HCT116 (cell line): Measurements from ENCODE around the gene KPRP. TPM values are rescaled to one million over a fixed set of nuclear protein-coding genes. Genes with fewer than 3 reads are reported as not detected.

Experiments
- ATAC-seq: fragments of 200-7000 bp; cut with Tn5 transposase; 2 replicates; pipeline ENCODE4 v1.9.1; 2020; ENCODE audit warnings: mild to moderate bottlenecking, moderate library complexity
- BruUV-seq: library from RNA; stranded (reverse); fragments of 400-500 nt; replicated peaks from 2 replicates; lab custom pipeline; 2021; lab: Mats Ljungman, UMichigan
- CTCF ChIA-PET: fragments of 300-600 bp; sonication (Branson Sonifier 250); formaldehyde crosslinking; loops from one replicate; lab custom pipeline; 2021; ENCODE audit warnings: antibody characterized with exemption; lab: Charles Lee
- POLR2A ChIA-PET: fragments of 300-600, 350-600 bp; sonication (Branson Sonifier 250); formaldehyde crosslinking; loops from one replicate; lab custom pipeline; 2021; ENCODE audit warnings: antibody characterized with exemption; lab: Charles Lee
- RAD21 ChIA-PET, 2 experiments: fragments of 300-600 bp; sonication (Branson Sonifier 250); formaldehyde crosslinking; loops; one replicate each; lab custom pipeline; 2023; ENCODE audit warnings: low total read pairs in 2 of 2; ENCODE audit not compliant: uncharacterized antibody in 2 of 2, unreplicated experiment in 2 of 2, low non-redundant PET in 1 of 2; lab: Charles Lee
- DNase-seq: peaks from one replicate; pipeline ENCODE4 v3.0.0-alpha.2; 2010; ENCODE audit warnings: low read depth, low spot score
- H2AFZ ChIP-seq: fragments of 200-600 bp; shearing (Covaris generic), sonication (generic); 2 replicates; pipeline ENCODE4 v1.6.1; 2017; ENCODE audit warnings: low read depth, mixed run types, mixed read lengths, antibody characterized with exemption, low read length; ENCODE audit not compliant: poor library complexity, severe bottlenecking
- H3K27ac ChIP-seq: 2 replicates; pipeline ENCODE4 v1.5.1; 2012; ENCODE audit warnings: low read depth, low read length
- H3K27me3 ChIP-seq: fragments of 200-600 bp; sonication (generic); 2 replicates; pipeline ENCODE4 v1.6.1; 2016; ENCODE audit warnings: mixed run types, low read length, mixed read lengths; ENCODE audit not compliant: insufficient read depth
- H3K36me3 ChIP-seq, 2 experiments: fragments of 200-500 bp in 1 of 2; fragments of 200-600 bp in 1 of 2; sonication (Bioruptor generic) in 1 of 2; sonication (generic) in 1 of 2; 2 replicates each; pipeline versions ENCODE4 v1.5.1 to v1.6.1; 2014 to 2016; ENCODE audit warnings: low read length in 2 of 2, inconsistent platforms in 1 of 2, mixed read lengths in 1 of 2, mixed run types in 1 of 2; ENCODE audit not compliant: insufficient read depth in 2 of 2, control insufficient read depth in 1 of 2
- H3K4me1 ChIP-seq, 2 experiments: fragments of 200-600 bp in 1 of 2; sonication (generic) in 1 of 2; 2 replicates each; pipeline versions ENCODE4 v1.5.1 to v1.6.1; 2012 to 2017; ENCODE audit warnings: low read length in 2 of 2, inconsistent platforms in 1 of 2, mild to moderate bottlenecking in 1 of 2, mixed read lengths in 1 of 2, mixed run types in 1 of 2, moderate library complexity in 1 of 2; ENCODE audit not compliant: insufficient read depth in 2 of 2, control insufficient read depth in 1 of 2
- H3K4me2 ChIP-seq: fragments of 200-600 bp; sonication (generic); 2 replicates; pipeline ENCODE4 v1.6.1; 2017; ENCODE audit warnings: mixed run types, low read length, mixed read lengths
- H3K4me3 ChIP-seq, 2 experiments: fragments of 200-600 bp in 1 of 2; sonication (generic) in 1 of 2; replicated peaks in 1 of 2; 2 replicates each; pipeline ENCODE4 v1.5.1; 2011 to 2016; ENCODE audit warnings: low read length in 2 of 2, control low read depth in 1 of 2, low read depth in 1 of 2, mild to moderate bottlenecking in 1 of 2, mixed read lengths in 1 of 2, mixed run types in 1 of 2
- H3K79me2 ChIP-seq: fragments of 200-600 bp; sonication (generic); 2 replicates; pipeline ENCODE4 v1.6.1; 2017; ENCODE audit warnings: mild to moderate bottlenecking, mixed run types, low read length, moderate library complexity, mixed read lengths; ENCODE audit not compliant: insufficient read depth
- H3K9ac ChIP-seq: fragments of 200-600 bp; sonication (generic); 2 replicates; pipeline ENCODE4 v1.6.1; 2016; ENCODE audit warnings: low read length, mixed read lengths
- H3K9me2 ChIP-seq: fragments of 200-600 bp; sonication (generic), shearing (Covaris generic); 2 replicates; pipeline ENCODE4 v1.6.1; 2017; ENCODE audit warnings: mixed run types, mild to moderate bottlenecking, moderate library complexity; ENCODE audit not compliant: insufficient read depth
- H3K9me3 ChIP-seq, 2 experiments: fragments of 200-500 bp in 1 of 2; fragments of 200-600 bp in 1 of 2; sonication (Bioruptor generic) in 1 of 2; sonication (generic) in 1 of 2; 2 replicates each; pipeline ENCODE4 v1.6.1; 2014 to 2017; ENCODE audit warnings: low read length in 2 of 2, mixed read lengths in 2 of 2, inconsistent platforms in 1 of 2, low read depth in 1 of 2, mild to moderate bottlenecking in 1 of 2, mixed run types in 1 of 2, moderate library complexity in 1 of 2; ENCODE audit not compliant: control insufficient read depth in 1 of 2, insufficient read depth in 1 of 2
- H4K20me1 ChIP-seq: fragments of 200-600 bp; sonication (generic), shearing (Covaris generic); 2 replicates; pipeline ENCODE4 v1.6.1; 2017; ENCODE audit warnings: mixed run types, mild to moderate bottlenecking, moderate library complexity; ENCODE audit not compliant: insufficient read depth
- CBX3 ChIP-seq: IDR thresholded peaks from 2 replicates; pipeline ENCODE4 v1.6.1; 2012; ENCODE audit warnings: low read depth
- CEBPB ChIP-seq: IDR thresholded peaks from 2 replicates; pipeline ENCODE4 v1.6.1; 2012; ENCODE audit warnings: low read depth
- EGR1 ChIP-seq: IDR thresholded peaks from 2 replicates; pipeline ENCODE4 v1.6.1; 2012; ENCODE audit warnings: low read depth
- EZH2 ChIP-seq: fragments of 200-600 bp; sonication (generic); IDR thresholded peaks from 2 replicates; pipeline ENCODE4 v1.6.1; 2017; ENCODE audit warnings: antibody characterized with exemption, mixed run types
- EZH2phosphoT487 ChIP-seq: fragments of 200-600 bp; IDR thresholded peaks from 2 replicates; pipeline ENCODE4 v1.6.1; 2018; ENCODE audit warnings: antibody characterized with exemption, borderline replicate concordance
- FOSL1 ChIP-seq: IDR thresholded peaks from 2 replicates; pipeline ENCODE4 v1.6.1; 2012; ENCODE audit warnings: low read depth
- JUND ChIP-seq: IDR thresholded peaks from 2 replicates; pipeline ENCODE4 v1.6.1; 2012
- POLR2A ChIP-seq: IDR thresholded peaks from 2 replicates; pipeline ENCODE4 v1.7.0; 2011; ENCODE audit warnings: borderline replicate concordance; ENCODE audit not compliant: insufficient read depth, insufficient read length; ENCODE audit errors: extremely low read depth
- POLR2AphosphoS5 ChIP-seq: IDR thresholded peaks from 2 replicates; pipeline ENCODE4 v1.6.1; 2011; ENCODE audit warnings: mild to moderate bottlenecking, low read depth, low read length, moderate library complexity
- RAD21 ChIP-seq: IDR thresholded peaks from 2 replicates; pipeline ENCODE4 v1.6.1; 2012; ENCODE audit warnings: low read depth, mild to moderate bottlenecking
- SIN3A ChIP-seq: IDR thresholded peaks from 2 replicates; pipeline ENCODE4 v1.6.1; 2012; ENCODE audit warnings: low read depth
- SP1 ChIP-seq: IDR thresholded peaks from 2 replicates; pipeline ENCODE4 v1.6.1; 2012; ENCODE audit warnings: low read depth
- SRF ChIP-seq: IDR thresholded peaks from 2 replicates; pipeline ENCODE4 v1.6.1; 2012; ENCODE audit warnings: low read depth
- TCF7L2 ChIP-seq: IDR thresholded peaks from 2 replicates; pipeline ENCODE4 v1.7.0; 2011; ENCODE audit warnings: borderline replicate concordance, inconsistent platforms; ENCODE audit not compliant: insufficient read depth, insufficient read length; ENCODE audit errors: extremely low read depth
- YY1 ChIP-seq: IDR thresholded peaks from 2 replicates; pipeline ENCODE4 v1.6.1; 2011; ENCODE audit warnings: low read length, low read depth, moderate library complexity, mild to moderate bottlenecking; ENCODE audit not compliant: insufficient replicate concordance; ENCODE audit errors: extremely low read depth
- ZFX ChIP-seq: fragments of 450-650 bp; IDR thresholded peaks from 2 replicates; pipeline ENCODE4 v1.6.1; 2017
- intact Hi-C: fragments of 100-400 bp; cut with micrococcal nuclease; formaldehyde crosslinking; loops from 2 replicates; pipeline ENCODE4 v1.10.0; 2022
- total RNA-seq: library from RNA; stranded (reverse); gene quantifications from one replicate; pipeline ENCODE4 v1.2.1, GENCODE V29; 2021; ENCODE audit not compliant: unreplicated experiment
- TF ChIP-seq, protein P1 (sequence below): IDR thresholded peaks from 2 replicates; pipeline ENCODE4 v1.6.1; 2012; ENCODE audit warnings: low read depth
- TF ChIP-seq, protein P2 (sequence below): IDR thresholded peaks from 2 replicates; pipeline ENCODE4 v1.6.1; 2011; ENCODE audit warnings: mild to moderate bottlenecking, low read length, moderate library complexity; ENCODE audit not compliant: insufficient replicate concordance; ENCODE audit errors: extremely low read depth
- TF ChIP-seq, protein P3 (sequence below): IDR thresholded peaks from 2 replicates; pipeline ENCODE4 v1.6.1; 2012
- TF ChIP-seq, protein P4 (sequence below), 3 experiments: fragments of 200-600 bp in 1 of 3; sonication (generic) in 1 of 3; IDR thresholded peaks in 2 of 3; conservative IDR thresholded peaks in 1 of 3; 2 replicates each; pipeline ENCODE4 v1.5.1; 2012 to 2017; ENCODE audit warnings: low read depth in 2 of 3, low read length in 2 of 3, antibody characterized with exemption in 1 of 3, borderline replicate concordance in 1 of 3, control low read depth in 1 of 3, mild to moderate bottlenecking in 1 of 3, mixed read lengths in 1 of 3, mixed run types in 1 of 3, moderate library complexity in 1 of 3; ENCODE audit not compliant: insufficient read depth in 1 of 3

Gene KPRP
- total RNA-seq, 1 experiment from 2014 or later, result not detected

DNA sequence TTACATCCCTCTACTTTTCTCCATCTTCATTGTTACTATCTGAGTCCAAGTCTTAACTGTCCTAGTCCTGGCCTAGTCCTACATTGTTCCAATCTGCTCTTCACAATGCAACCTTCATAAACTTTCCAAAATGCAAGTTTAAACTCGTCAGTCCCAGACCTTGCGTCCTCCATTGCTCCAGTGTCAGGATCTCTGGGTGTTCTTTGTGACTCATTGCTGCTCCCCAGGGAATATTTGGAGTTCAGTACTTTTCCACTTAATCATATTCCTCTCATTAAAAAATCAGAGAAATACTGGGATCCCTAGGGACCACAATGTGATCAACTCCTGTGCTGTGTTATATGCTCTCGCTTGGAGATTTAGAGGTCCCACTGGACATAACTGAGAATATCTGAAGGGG lies 18.0 kb upstream of the KPRP start:
- Histone ChIP-seq H2AFZ (no peak overlapping the region), H3K9me2 (no peaks in the 10 kb centered on the region), H4K20me1 (no peaks in the 10 kb centered on the region), H3K27ac (no peak overlapping the region), H3K36me3 (no peaks in the 10 kb centered on the region), H3K4me3 (no peak overlapping the region), H3K9me3 (no peaks in the 10 kb centered on the region), H3K4me2 (no peak overlapping the region), H3K27me3 (peaks cover 37% of the 10 kb centered on the region), H3K79me2 (no peaks in the 10 kb centered on the region), H3K9ac (no peak overlapping the region), H3K4me1 (no peaks in the 10 kb centered on the region)
- no peak for DNase-seq
- intact Hi-C loops, result no loop called here
- ChIA-PET RAD21 (no interaction called here), POLR2A (no interaction called here), CTCF (no interaction called here)
- TF ChIP-seq SP1 (no peak), SRF (no peak), EZH2phosphoT487 (no peak), EZH2 (no peak), ZFX (no peak), CEBPB (no peak), SIN3A (no peak), TCF7L2 (no peak), POLR2AphosphoS5 (no peak), EGR1 (no peak), JUND (no peak), POLR2A (no peak), YY1 (no peak), RAD21 (no peak), FOSL1 (no peak), CBX3 (no peak)
- TF ChIP-seq, protein P1, sequence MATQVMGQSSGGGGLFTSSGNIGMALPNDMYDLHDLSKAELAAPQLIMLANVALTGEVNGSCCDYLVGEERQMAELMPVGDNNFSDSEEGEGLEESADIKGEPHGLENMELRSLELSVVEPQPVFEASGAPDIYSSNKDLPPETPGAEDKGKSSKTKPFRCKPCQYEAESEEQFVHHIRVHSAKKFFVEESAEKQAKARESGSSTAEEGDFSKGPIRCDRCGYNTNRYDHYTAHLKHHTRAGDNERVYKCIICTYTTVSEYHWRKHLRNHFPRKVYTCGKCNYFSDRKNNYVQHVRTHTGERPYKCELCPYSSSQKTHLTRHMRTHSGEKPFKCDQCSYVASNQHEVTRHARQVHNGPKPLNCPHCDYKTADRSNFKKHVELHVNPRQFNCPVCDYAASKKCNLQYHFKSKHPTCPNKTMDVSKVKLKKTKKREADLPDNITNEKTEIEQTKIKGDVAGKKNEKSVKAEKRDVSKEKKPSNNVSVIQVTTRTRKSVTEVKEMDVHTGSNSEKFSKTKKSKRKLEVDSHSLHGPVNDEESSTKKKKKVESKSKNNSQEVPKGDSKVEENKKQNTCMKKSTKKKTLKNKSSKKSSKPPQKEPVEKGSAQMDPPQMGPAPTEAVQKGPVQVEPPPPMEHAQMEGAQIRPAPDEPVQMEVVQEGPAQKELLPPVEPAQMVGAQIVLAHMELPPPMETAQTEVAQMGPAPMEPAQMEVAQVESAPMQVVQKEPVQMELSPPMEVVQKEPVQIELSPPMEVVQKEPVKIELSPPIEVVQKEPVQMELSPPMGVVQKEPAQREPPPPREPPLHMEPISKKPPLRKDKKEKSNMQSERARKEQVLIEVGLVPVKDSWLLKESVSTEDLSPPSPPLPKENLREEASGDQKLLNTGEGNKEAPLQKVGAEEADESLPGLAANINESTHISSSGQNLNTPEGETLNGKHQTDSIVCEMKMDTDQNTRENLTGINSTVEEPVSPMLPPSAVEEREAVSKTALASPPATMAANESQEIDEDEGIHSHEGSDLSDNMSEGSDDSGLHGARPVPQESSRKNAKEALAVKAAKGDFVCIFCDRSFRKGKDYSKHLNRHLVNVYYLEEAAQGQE, result no peak
- TF ChIP-seq, protein P2, sequence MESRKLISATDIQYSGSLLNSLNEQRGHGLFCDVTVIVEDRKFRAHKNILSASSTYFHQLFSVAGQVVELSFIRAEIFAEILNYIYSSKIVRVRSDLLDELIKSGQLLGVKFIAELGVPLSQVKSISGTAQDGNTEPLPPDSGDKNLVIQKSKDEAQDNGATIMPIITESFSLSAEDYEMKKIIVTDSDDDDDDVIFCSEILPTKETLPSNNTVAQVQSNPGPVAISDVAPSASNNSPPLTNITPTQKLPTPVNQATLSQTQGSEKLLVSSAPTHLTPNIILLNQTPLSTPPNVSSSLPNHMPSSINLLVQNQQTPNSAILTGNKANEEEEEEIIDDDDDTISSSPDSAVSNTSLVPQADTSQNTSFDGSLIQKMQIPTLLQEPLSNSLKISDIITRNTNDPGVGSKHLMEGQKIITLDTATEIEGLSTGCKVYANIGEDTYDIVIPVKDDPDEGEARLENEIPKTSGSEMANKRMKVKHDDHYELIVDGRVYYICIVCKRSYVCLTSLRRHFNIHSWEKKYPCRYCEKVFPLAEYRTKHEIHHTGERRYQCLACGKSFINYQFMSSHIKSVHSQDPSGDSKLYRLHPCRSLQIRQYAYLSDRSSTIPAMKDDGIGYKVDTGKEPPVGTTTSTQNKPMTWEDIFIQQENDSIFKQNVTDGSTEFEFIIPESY, result no peak
- TF ChIP-seq, protein P3, sequence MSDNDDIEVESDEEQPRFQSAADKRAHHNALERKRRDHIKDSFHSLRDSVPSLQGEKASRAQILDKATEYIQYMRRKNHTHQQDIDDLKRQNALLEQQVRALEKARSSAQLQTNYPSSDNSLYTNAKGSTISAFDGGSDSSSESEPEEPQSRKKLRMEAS, result no peak
- TF ChIP-seq, protein P4, sequence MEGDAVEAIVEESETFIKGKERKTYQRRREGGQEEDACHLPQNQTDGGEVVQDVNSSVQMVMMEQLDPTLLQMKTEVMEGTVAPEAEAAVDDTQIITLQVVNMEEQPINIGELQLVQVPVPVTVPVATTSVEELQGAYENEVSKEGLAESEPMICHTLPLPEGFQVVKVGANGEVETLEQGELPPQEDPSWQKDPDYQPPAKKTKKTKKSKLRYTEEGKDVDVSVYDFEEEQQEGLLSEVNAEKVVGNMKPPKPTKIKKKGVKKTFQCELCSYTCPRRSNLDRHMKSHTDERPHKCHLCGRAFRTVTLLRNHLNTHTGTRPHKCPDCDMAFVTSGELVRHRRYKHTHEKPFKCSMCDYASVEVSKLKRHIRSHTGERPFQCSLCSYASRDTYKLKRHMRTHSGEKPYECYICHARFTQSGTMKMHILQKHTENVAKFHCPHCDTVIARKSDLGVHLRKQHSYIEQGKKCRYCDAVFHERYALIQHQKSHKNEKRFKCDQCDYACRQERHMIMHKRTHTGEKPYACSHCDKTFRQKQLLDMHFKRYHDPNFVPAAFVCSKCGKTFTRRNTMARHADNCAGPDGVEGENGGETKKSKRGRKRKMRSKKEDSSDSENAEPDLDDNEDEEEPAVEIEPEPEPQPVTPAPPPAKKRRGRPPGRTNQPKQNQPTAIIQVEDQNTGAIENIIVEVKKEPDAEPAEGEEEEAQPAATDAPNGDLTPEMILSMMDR (IDR thresholded peaks at IDR 0.05 in 2 of 3, conservative IDR thresholded peaks at IDR 0.05 in 1 of 3; ENCODE audit: borderline replicate concordance in 1 of 3, insufficient read depth in 1 of 3, low read depth in 2 of 3, low read length in 2 of 3), result no peak
- ATAC-seq, result no peak
- no TSS peak for BruUV-seq
